NB4 (cell line): ENCODE data around the gene C2orf66.

Source experiments
- CTCF ChIP-seq: IDR thresholded peaks from one replicate; pipeline ENCODE4 v1.5.1; 2012; ENCODE audit warnings: low read depth, low read length
- POLR2A ChIP-seq: IDR thresholded peaks from 2 replicates; pipeline ENCODE4 v1.6.1; 2011; ENCODE audit warnings: mild to moderate bottlenecking; ENCODE audit not compliant: insufficient read length; ENCODE audit errors: extremely low read depth

GRCh38 chr2:196804381-196804780 is 4.8 kb downstream of the C2orf66 start:
- TF ChIP-seq CTCF (no peak), POLR2A (no peak)
